Thoracic aorta (tissue), 2 donors: ENCODE measurements around the gene DPP6. TPM values are rescaled to one million over a fixed set of nuclear protein-coding genes. Genes with fewer than 3 reads are reported as not detected.

Experiments
- ATAC-seq: fragments of 150-250 bp; one replicate; pipeline ENCODE4 v1.8.0; 2017; ENCODE audit warnings: low read depth; ENCODE audit not compliant: insufficient number of reproducible peaks, low FRiP score
- DNase-seq: peaks from one replicate; pipeline ENCODE4 v3.0.0-alpha.2; 2020; ENCODE audit warnings: low spot score
- H3K27ac ChIP-seq, 2 donors: fragments of 200-600 bp; sonication (generic); 1 replicate in 1 of 2; 2 replicates in 1 of 2; pipeline ENCODE4 v1.5.1; 2016; ENCODE audit warnings: mild to moderate bottlenecking in 2 of 2, moderate library complexity in 2 of 2
- H3K27me3 ChIP-seq: fragments of 200-600 bp; sonication (generic); replicated peaks from 2 replicates; pipeline ENCODE4 v1.6.0; 2016; ENCODE audit warnings: mild to moderate bottlenecking; ENCODE audit not compliant: insufficient read depth
- H3K36me3 ChIP-seq: fragments of 200-600 bp; sonication (generic); one replicate; pipeline ENCODE4 v1.5.1; 2016
- H3K4me1 ChIP-seq, 2 donors: fragments of 200-600 bp; sonication (generic); 1 replicate in 1 of 2; 2 replicates in 1 of 2; pipeline versions ENCODE4 v1.5.1 to v1.6.0; 2016; ENCODE audit warnings: low read depth in 2 of 2, mild to moderate bottlenecking in 1 of 2; ENCODE audit not compliant: control insufficient read depth in 1 of 2
- H3K4me3 ChIP-seq: fragments of 200-600 bp; sonication (generic); 2 replicates; pipeline ENCODE4 v1.5.1; 2016; ENCODE audit warnings: mild to moderate bottlenecking
- H3K9me3 ChIP-seq: fragments of 200-600 bp; sonication (generic); 2 replicates; pipeline ENCODE4 v1.5.1; 2016
- total RNA-seq, 2 donors: library from RNA; depleted of rRNA; stranded (reverse); fragments of >200 nt; gene quantifications; one replicate each; pipeline versions ENCODE4 v1.1.0 to v1.2.3, GENCODE V29; 2016
- TF ChIP-seq, protein P1 (sequence below): fragments of 200-600 bp; sonication (generic); IDR thresholded peaks from one replicate; pipeline ENCODE4 v1.5.1; 2019; ENCODE audit warnings: antibody characterized with exemption

Gene DPP6
- total RNA-seq, 2 donors from 2014 or later = not detected

- H3K9me3 ChIP-seq = no peaks in the 10 kb centered on the region
- no peak for DNase-seq
- no peak overlapping the region for H3K27ac ChIP-seq
- H3K27me3 ChIP-seq = no peaks in the 10 kb centered on the region
- H3K4me1 ChIP-seq = no peaks in the 10 kb centered on the region
- no peak for ATAC-seq
- no peaks in the 10 kb centered on the region for H3K36me3 ChIP-seq
- TF ChIP-seq, protein P1, sequence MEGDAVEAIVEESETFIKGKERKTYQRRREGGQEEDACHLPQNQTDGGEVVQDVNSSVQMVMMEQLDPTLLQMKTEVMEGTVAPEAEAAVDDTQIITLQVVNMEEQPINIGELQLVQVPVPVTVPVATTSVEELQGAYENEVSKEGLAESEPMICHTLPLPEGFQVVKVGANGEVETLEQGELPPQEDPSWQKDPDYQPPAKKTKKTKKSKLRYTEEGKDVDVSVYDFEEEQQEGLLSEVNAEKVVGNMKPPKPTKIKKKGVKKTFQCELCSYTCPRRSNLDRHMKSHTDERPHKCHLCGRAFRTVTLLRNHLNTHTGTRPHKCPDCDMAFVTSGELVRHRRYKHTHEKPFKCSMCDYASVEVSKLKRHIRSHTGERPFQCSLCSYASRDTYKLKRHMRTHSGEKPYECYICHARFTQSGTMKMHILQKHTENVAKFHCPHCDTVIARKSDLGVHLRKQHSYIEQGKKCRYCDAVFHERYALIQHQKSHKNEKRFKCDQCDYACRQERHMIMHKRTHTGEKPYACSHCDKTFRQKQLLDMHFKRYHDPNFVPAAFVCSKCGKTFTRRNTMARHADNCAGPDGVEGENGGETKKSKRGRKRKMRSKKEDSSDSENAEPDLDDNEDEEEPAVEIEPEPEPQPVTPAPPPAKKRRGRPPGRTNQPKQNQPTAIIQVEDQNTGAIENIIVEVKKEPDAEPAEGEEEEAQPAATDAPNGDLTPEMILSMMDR = no peak
- H3K4me3 ChIP-seq = no peak overlapping the region
Measured at GRCh38 chr7:154505362-154505761, 453.2 kb downstream of the DPP6 start.

- H3K36me3 ChIP-seq = no peaks in the 10 kb centered on the region
- DNase-seq (no peak), ATAC-seq (no peak)
- H3K4me1 ChIP-seq = no peaks in the 10 kb centered on the region
- no peaks in the 10 kb centered on the region for H3K9me3 ChIP-seq
- H3K27me3 ChIP-seq = no peaks in the 10 kb centered on the region
- TF ChIP-seq, protein P1 = no peak
- no peak overlapping the region for H3K4me3 ChIP-seq
- H3K27ac ChIP-seq = no peak overlapping the region
Measured at GRCh38 chr7:154509192-154509591, 457.0 kb downstream of the DPP6 start.

DNA sequence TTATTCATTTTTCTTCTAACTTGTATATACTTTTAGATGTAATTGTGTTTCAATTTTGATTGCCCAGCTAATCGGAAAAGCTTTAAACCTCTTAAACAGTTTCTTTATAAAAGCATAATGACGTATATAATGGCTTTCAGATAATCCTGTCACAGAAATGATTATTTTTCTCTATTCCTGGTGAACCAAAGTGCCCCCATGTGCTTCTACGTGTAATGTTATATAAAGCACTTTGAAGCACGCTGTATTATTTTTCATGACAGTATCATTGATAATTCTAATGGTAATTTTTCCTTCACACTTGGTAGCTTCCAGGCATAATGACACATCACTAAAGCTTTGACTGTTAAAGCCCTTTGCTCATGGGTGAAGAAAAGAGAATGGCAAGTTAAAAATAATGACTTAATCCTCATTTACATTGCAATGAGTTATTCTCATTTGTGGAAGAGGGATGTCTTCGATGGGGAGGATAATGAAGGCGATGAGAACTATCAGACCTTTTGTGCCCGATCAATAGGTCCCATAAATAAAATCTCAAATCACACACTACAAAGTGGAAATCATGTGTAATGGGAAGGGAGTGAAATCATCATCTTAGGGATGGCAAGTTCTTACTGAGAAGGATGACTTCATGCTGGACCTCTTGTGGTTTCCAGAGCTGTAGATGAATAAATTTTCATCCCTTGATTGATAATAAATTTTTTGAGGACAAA, 460.1 kb downstream of the DPP6 start:
- H3K4me3 ChIP-seq = no peak overlapping the region
- H3K36me3 ChIP-seq = no peaks in the 10 kb centered on the region
- H3K27me3 ChIP-seq = no peaks in the 10 kb centered on the region
- H3K9me3 ChIP-seq = no peaks in the 10 kb centered on the region
- ATAC-seq (no peak), DNase-seq (no peak)
- TF ChIP-seq, protein P1 = no peak
- no peak overlapping the region for H3K27ac ChIP-seq
- H3K4me1 ChIP-seq = no peaks in the 10 kb centered on the region

DNA sequence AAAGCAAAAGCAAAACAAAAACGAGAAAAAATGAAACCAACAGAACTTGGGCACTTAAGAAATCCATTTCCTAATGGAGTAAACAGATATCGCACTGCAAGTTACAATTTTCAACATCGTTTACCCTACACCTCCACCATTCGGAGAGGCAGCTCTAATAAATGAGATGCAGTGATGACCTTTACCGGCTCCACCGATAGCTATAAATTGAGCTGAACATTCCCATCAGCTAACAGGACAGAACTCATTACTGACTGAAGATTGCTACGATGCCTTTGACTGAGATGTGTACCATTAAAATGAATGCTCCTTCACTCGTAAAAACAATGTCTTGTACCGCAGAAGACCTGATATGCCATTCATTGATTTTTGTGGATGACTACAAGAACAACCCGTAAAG, 465.6 kb downstream of the DPP6 start:
- H3K9me3 ChIP-seq = no peaks in the 10 kb centered on the region
- no peak overlapping the region for H3K27ac ChIP-seq
- no peak overlapping the region for H3K4me3 ChIP-seq
- DNase-seq (no peak), ATAC-seq (no peak)
- TF ChIP-seq, protein P1 = no peak
- no peaks in the 10 kb centered on the region for H3K27me3 ChIP-seq
- H3K4me1 ChIP-seq = no peaks in the 10 kb centered on the region
- no peaks in the 10 kb centered on the region for H3K36me3 ChIP-seq

GRCh38 chr7:154519229-154519628, 467.0 kb downstream of the DPP6 start:
- DNase-seq (no peak), ATAC-seq (no peak)
- Histone ChIP-seq H3K27ac (no peak overlapping the region), H3K27me3 (no peaks in the 10 kb centered on the region), H3K4me1 (no peaks in the 10 kb centered on the region), H3K4me3 (no peak overlapping the region), H3K9me3 (no peaks in the 10 kb centered on the region), H3K36me3 (no peaks in the 10 kb centered on the region)
- TF ChIP-seq, protein P1 = no peak
